Astrocyte of the spinal cord (primary cell): ENCODE results near the gene BMP4.

Source experiments
- DNase-seq: peaks from one replicate; pipeline ENCODE4 v3.0.0; 2011; ENCODE audit warnings: low read depth, low spot score
- H3K4me3 ChIP-seq: 2 replicates; pipeline ENCODE4 v1.5.1; 2011; ENCODE audit warnings: low read depth, mild to moderate bottlenecking, low read length, moderate library complexity
- CTCF ChIP-seq: IDR thresholded peaks from 2 replicates; pipeline ENCODE4 v1.5.1; 2012; ENCODE audit warnings: low read depth, mild to moderate bottlenecking, low read length, inconsistent platforms
- in situ Hi-C: cut with HindIII; loops from 2 replicates; pipeline ENCODE4 v1.10.0; 2017; ENCODE audit warnings: low sequenced_read_pairs

The BMP4 gene

DNA sequence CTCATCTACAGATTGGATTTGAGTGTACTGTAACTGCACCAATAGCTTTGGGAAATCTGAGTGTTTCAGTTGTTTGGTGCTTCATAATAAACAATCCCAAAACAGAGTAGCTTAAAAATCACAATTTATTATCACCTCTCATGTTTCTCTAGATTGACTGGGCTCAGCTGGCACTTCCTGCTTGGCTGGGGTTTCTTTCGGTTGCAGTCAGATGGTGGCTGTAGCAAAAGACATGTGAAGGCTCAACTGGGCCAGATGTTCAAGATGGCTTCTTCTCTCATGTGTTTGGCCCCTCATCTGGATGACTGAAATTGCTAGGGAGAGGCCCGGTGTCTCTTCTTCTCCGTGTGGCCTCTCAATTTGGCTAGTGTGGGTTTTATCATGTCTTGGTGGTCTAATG, 12.1 kb upstream of the BMP4 start:
- in situ Hi-C loops: no loop called here
- no peak overlapping the region for H3K4me3 ChIP-seq
- TF ChIP-seq CTCF: no peak
- DNase-seq: no peak

GRCh38 chr14:53967606-53968005, 11.0 kb upstream of the BMP4 start:
- DNase-seq: no peak
- in situ Hi-C loops: no loop called here
- no peak overlapping the region for H3K4me3 ChIP-seq
- no peak for TF ChIP-seq CTCF

DNA sequence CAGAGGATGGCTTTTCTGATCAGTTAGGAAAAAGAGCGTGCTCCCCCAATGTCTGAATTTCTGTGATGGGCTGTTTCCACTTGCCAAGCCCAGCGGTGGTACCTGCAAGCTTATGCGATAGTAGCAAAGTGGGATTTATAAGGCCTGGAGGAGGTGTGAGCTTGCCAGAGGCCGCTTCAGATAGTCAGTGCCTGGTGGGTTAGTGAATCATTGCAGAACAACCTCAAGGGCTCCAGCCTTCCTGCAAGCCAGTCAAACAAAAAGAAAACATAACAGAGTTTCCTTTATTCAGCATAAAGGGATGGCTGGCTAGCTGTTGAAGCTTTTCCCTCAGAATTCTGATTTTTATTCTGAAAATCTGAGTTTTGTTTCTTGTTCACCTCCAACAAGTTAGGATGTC, 7.6 kb upstream of the BMP4 start:
- no peak overlapping the region for H3K4me3 ChIP-seq
- in situ Hi-C loops: no loop called here
- DNase-seq: peak; percentile 72
- no peak for TF ChIP-seq CTCF

DNA sequence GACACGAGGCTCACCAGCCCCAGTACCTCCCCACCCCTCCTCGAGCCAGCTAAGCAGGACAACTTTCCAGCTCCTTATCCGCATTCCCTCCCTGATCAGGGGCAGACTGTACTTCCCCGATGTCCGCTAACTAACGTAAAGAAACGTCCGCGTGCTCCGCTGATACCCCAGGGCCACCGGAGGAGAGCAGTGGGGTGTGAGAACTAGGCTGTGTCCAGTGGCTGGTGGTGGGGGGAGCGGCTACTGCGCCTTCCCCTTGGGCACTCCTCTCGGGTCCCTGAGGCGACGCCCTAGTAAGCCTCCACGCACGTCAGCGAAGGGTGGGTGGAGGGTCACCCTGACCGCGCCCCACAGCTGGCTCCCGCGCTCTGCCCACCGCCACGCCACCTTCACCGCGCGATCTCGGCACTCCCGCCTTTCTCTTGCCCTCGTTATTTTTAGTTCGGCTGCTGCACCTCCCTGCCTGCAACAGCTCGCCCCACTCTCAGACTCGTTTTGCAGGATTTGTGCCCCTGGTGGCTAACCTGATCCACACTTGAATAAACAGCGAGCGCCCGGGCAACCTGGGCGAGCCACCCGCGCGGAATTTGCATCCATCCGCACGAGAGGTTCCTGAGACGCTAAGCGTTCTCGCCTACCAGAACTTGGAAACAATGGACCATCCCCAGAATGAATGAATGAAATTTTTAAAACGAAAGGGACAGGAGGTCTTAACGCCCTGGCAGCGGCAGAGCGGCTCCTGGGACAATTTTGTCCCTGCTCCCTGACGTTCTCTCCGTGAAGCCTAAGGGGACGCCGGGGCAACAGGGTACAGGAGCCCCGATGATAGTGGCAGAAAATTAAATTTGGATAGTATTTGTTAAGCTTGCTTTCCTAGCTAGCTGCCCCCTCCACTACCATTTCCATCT, 6.9 kb upstream of the BMP4 start:
- H3K4me3 ChIP-seq: peak overlapping the region; percentile 35
- in situ Hi-C loops: no loop called here
- peak; percentile 45 for TF ChIP-seq CTCF
- DNase-seq: peak; percentile 32

GRCh38 chr14:53962953-53963319, 6.3 kb upstream of the BMP4 start:
- no peak for DNase-seq
- in situ Hi-C loops: no loop called here
- no peak overlapping the region for H3K4me3 ChIP-seq
- no peak for TF ChIP-seq CTCF

DNA sequence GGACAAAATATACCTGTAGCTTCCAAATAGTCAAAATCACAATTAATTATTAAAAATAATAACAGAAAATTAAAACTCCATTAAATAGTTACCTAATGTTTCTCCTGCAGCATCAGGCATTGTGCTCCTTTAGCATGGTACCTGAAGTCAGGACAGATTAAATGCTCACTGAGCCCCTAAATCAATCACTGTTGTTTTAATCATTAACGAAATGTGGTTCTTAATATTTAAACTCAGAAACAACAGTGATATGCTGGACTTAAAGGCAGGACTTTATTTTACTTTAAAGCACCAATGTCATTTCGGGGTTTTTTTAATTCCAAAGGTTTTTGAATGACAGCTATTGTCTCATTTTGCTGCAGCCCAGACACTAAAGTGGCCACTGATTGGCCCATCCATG, 2.0 kb upstream of the BMP4 start:
- in situ Hi-C loops: no loop called here
- no peak for TF ChIP-seq CTCF
- H3K4me3 ChIP-seq: no peak overlapping the region
- no peak for DNase-seq
